IMR-90 (cell line): ENCODE measurements around the gene RERE.

Source experiments
- CEBPB ChIP-seq: IDR thresholded peaks from 2 replicates; pipeline ENCODE4 v1.6.1; 2012; ENCODE audit warnings: low read depth, low read length, improper control_type of control experiment
- CHD1 ChIP-seq: IDR thresholded peaks from 2 replicates; pipeline ENCODE4 v1.6.1; 2012; ENCODE audit warnings: low read depth, low read length, improper control_type of control experiment
- FOS ChIP-seq: fragments of 150-350 bp; IDR thresholded peaks from 2 replicates; pipeline ENCODE4 v1.6.1; 2016; ENCODE audit warnings: low read depth, low read length
- MAFK ChIP-seq: IDR thresholded peaks from 2 replicates; pipeline ENCODE4 v1.6.1; 2012; ENCODE audit warnings: low read depth, low read length, improper control_type of control experiment
- NFE2L2 ChIP-seq: fragments of 150-350 bp; IDR thresholded peaks from 2 replicates; pipeline ENCODE4 v1.6.1; 2016; ENCODE audit warnings: low read depth, mild to moderate bottlenecking, low read length
- POLR2A ChIP-seq: IDR thresholded peaks from 2 replicates; pipeline ENCODE4 v1.6.1; 2012; ENCODE audit warnings: mild to moderate bottlenecking, low read depth, low read length
- RCOR1 ChIP-seq: IDR thresholded peaks from 2 replicates; pipeline ENCODE4 v1.6.1; 2012; ENCODE audit warnings: mild to moderate bottlenecking, low read length, improper control_type of control experiment; ENCODE audit not compliant: insufficient replicate concordance
- TF ChIP-seq, protein P1 (sequence below): conservative IDR thresholded peaks from 2 replicates; pipeline ENCODE4 v1.5.1; 2012; ENCODE audit warnings: mild to moderate bottlenecking, low read depth, low read length, improper control_type of control experiment
- TF ChIP-seq, protein P2 (sequence below): fragments of 150-350 bp; IDR thresholded peaks from 2 replicates; pipeline ENCODE4 v1.6.1; 2017; ENCODE audit warnings: mild to moderate bottlenecking, antibody characterized with exemption, low read length, low read depth

DNA sequence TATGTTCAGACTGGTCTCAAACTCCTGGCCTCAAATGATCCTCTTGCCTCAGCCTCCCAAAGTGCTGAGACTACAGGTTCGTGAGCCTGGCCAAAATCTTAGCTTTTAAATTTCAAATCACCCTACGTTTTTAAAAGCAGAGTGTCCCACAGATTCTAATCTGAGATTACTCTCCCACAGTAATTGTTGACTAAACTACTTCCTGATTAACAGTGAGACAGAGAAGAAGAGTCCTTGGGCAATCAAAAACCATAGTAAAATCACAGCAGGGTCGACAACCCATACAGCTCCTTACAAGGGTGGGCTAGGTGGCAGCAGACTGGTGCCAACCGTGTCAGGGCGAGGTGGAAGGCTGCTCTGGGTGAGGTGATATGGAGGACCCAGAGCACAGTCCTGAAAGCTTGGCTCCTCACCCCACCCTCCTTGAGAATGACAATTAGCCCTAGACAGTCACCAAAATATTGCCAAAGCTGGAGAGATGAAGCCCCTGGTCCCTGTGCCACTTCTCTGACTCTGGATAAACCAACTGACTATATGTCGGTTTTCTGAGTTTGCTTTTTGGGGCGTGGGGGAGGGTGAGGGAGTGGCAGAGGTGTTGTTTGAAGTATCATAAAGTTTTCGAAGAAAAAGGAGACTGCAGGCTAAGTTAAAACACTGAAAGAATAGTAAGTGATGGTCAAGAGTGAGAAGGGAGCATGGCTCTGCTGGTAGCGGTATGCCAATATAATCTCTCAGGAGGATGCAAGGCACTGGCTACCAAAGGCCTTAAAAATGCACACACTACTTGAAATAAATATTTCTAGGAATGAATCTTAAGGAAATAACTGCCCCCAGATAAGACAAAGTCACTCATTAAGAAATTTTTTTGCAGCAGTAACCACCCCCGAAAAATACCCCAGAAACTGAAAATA is 412.7 kb downstream of the RERE start:
- TF ChIP-seq, protein P1, sequence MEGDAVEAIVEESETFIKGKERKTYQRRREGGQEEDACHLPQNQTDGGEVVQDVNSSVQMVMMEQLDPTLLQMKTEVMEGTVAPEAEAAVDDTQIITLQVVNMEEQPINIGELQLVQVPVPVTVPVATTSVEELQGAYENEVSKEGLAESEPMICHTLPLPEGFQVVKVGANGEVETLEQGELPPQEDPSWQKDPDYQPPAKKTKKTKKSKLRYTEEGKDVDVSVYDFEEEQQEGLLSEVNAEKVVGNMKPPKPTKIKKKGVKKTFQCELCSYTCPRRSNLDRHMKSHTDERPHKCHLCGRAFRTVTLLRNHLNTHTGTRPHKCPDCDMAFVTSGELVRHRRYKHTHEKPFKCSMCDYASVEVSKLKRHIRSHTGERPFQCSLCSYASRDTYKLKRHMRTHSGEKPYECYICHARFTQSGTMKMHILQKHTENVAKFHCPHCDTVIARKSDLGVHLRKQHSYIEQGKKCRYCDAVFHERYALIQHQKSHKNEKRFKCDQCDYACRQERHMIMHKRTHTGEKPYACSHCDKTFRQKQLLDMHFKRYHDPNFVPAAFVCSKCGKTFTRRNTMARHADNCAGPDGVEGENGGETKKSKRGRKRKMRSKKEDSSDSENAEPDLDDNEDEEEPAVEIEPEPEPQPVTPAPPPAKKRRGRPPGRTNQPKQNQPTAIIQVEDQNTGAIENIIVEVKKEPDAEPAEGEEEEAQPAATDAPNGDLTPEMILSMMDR, result no peak
- TF ChIP-seq CEBPB, result no peak
- no peak for TF ChIP-seq POLR2A
- TF ChIP-seq MAFK, result no peak
- TF ChIP-seq CHD1, result no peak
- TF ChIP-seq NFE2L2, result no peak
- TF ChIP-seq, protein P2, sequence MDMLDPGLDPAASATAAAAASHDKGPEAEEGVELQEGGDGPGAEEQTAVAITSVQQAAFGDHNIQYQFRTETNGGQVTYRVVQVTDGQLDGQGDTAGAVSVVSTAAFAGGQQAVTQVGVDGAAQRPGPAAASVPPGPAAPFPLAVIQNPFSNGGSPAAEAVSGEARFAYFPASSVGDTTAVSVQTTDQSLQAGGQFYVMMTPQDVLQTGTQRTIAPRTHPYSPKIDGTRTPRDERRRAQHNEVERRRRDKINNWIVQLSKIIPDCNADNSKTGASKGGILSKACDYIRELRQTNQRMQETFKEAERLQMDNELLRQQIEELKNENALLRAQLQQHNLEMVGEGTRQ, result no peak
- TF ChIP-seq RCOR1, result no peak
- TF ChIP-seq FOS, result no peak
